HEK293T (cell line): ENCODE results near the gene BIRC3.

ENCODE experiments used
- CTCF ChIA-PET: fragments of 350-600 bp; formaldehyde crosslinking; extraction: SDS; loops from one replicate; lab custom pipeline; 2021; ENCODE audit warnings: antibody characterized with exemption, inconsistent platforms; lab: Yijun Ruan, JAX
- POLR2A ChIA-PET: fragments of 350-600 bp; formaldehyde crosslinking; extraction: SDS; loops from one replicate; lab custom pipeline; 2020; ENCODE audit warnings: antibody characterized with exemption, inconsistent platforms; lab: Yijun Ruan, JAX
- DNase-seq: peaks from one replicate; pipeline ENCODE4 v3.0.0; 2012; ENCODE audit warnings: mixed read lengths; ENCODE audit errors: extremely low spot score
- ARNT ChIP-seq: fragments of 450-650 bp; IDR thresholded peaks from 2 replicates; pipeline ENCODE4 v1.6.1; 2017; ENCODE audit warnings: mild to moderate bottlenecking
- BHLHE40 ChIP-seq: fragments of 450-650 bp; IDR thresholded peaks from 2 replicates; pipeline ENCODE4 v1.6.1; 2016; ENCODE audit warnings: mild to moderate bottlenecking, moderate library complexity, borderline replicate concordance
- CTBP1 ChIP-seq: fragments of 450-650 bp; IDR thresholded peaks from 2 replicates; pipeline ENCODE4 v1.6.1; 2016; ENCODE audit warnings: borderline replicate concordance
- ELF4 ChIP-seq: fragments of 450-650 bp; IDR thresholded peaks from 2 replicates; pipeline ENCODE4 v1.6.1; 2017; ENCODE audit warnings: antibody characterized with exemption
- FOXA1 ChIP-seq: fragments of 450-650 bp; IDR thresholded peaks from 2 replicates; pipeline ENCODE4 v1.6.1; 2016; ENCODE audit warnings: mild to moderate bottlenecking
- FOXK2 ChIP-seq: fragments of 450-650 bp; IDR thresholded peaks from 2 replicates; pipeline ENCODE4 v1.6.1; 2016; ENCODE audit warnings: mild to moderate bottlenecking
- FOXM1 ChIP-seq: fragments of 450-650 bp; IDR thresholded peaks from 2 replicates; pipeline ENCODE4 v1.6.1; 2017; ENCODE audit warnings: mild to moderate bottlenecking, borderline replicate concordance
- HDGF ChIP-seq: fragments of 450-650 bp; IDR thresholded peaks from 2 replicates; pipeline ENCODE4 v1.6.1; 2017; ENCODE audit warnings: antibody characterized with exemption, borderline replicate concordance
- L3MBTL2 ChIP-seq: fragments of 450-650 bp; conservative IDR thresholded peaks from 2 replicates; pipeline ENCODE4 v1.6.1; 2016; ENCODE audit warnings: mild to moderate bottlenecking
- LEF1 ChIP-seq: fragments of 450-650 bp; IDR thresholded peaks from 2 replicates; pipeline ENCODE4 v1.6.1; 2017; ENCODE audit warnings: mild to moderate bottlenecking, borderline replicate concordance
- NFRKB ChIP-seq: fragments of 450-650 bp; IDR thresholded peaks from 2 replicates; pipeline ENCODE4 v1.6.1; 2016; ENCODE audit warnings: mild to moderate bottlenecking, moderate library complexity
- PKNOX1 ChIP-seq: fragments of 450-650 bp; IDR thresholded peaks from 2 replicates; pipeline ENCODE4 v1.6.1; 2016
- SP1 ChIP-seq: fragments of 450-650 bp; IDR thresholded peaks from 2 replicates; pipeline ENCODE4 v1.6.1; 2017
- SUZ12 ChIP-seq: fragments of 450-650 bp; IDR thresholded peaks from 2 replicates; pipeline ENCODE4 v1.6.1; 2016; ENCODE audit warnings: mild to moderate bottlenecking
- TARDBP ChIP-seq: fragments of 450-650 bp; IDR thresholded peaks from 2 replicates; pipeline ENCODE4 v1.6.1; 2016
- ZNF384 ChIP-seq: fragments of 450-650 bp; IDR thresholded peaks from 2 replicates; pipeline ENCODE4 v1.6.1; 2016

Gene BIRC3

GRCh38 chr11:102309621-102310541 is 7.4 kb upstream of the BIRC3 start:
- POLR2A ChIA-PET = no interaction called here

DNA sequence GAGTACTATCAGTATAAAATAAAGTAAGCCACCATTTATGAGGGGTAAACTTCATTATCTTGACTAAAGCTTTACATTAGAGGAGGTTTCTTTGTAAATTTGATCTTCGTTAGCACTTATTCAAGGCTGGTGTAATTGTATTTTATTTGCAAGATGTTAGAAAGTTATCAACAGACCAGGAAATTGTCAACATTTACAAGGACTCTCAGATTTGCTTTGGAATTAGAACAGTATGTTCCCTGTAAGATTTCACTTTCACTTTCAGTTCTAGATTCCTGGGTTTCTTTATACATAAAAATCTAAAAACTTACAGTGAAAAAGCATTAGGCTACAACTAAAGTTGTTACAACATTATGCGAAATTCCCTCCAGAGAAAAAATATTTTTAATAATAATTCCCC is 4.6 kb upstream of the BIRC3 start:
- CTCF ChIA-PET = interaction anchor here (0.5 kb wide), 1 partner anchor 138 kb away, joined by 5 read pairs; no protein-coding TSS in a partner anchor
- no peak for DNase-seq
- TF ChIP-seq FOXA1 = no peak
- no peak for TF ChIP-seq CTBP1
- no peak for TF ChIP-seq SP1
- TF ChIP-seq ELF4 = no peak
- no peak for TF ChIP-seq ARNT
- TF ChIP-seq LEF1 = no peak
- no peak for TF ChIP-seq SUZ12
- no peak for TF ChIP-seq PKNOX1
- TF ChIP-seq FOXK2 = no peak
- no peak for TF ChIP-seq TARDBP
- TF ChIP-seq ZNF384 = no peak
- no peak for TF ChIP-seq NFRKB
- no peak for TF ChIP-seq BHLHE40
- TF ChIP-seq HDGF = no peak
- POLR2A ChIA-PET = no interaction called here

More at GRCh38 chr11:102309621-102310541, 7.4 kb upstream of the BIRC3 start:
- no peak for TF ChIP-seq PKNOX1
- no peak for TF ChIP-seq ELF4
- TF ChIP-seq TARDBP = no peak
- no peak for TF ChIP-seq CTBP1
- no peak for TF ChIP-seq FOXK2
- TF ChIP-seq BHLHE40 = no peak
- TF ChIP-seq FOXA1 = no peak
- no peak for TF ChIP-seq HDGF
- TF ChIP-seq FOXM1 = no peak
- TF ChIP-seq L3MBTL2 = no peak
- TF ChIP-seq ARNT = no peak
- TF ChIP-seq NFRKB = no peak
- no peak for TF ChIP-seq SUZ12
- no peak for TF ChIP-seq LEF1
- DNase-seq = no peak
- CTCF ChIA-PET = interaction anchor here (0.7 kb wide), 1 partner anchor 236 kb away, joined by 3 read pairs; no protein-coding TSS in a partner anchor

- ChIA-PET CTCF (no interaction called here), POLR2A (no interaction called here)
- DNase-seq = no peak
- TF ChIP-seq ZNF384 = no peak
- TF ChIP-seq TARDBP = no peak
- TF ChIP-seq PKNOX1 = no peak
- TF ChIP-seq HDGF = no peak
- no peak for TF ChIP-seq BHLHE40
- TF ChIP-seq L3MBTL2 = no peak
- no peak for TF ChIP-seq FOXM1
- no peak for TF ChIP-seq NFRKB
Measured at GRCh38 chr11:102313238-102313940, 3.9 kb upstream of the BIRC3 start.

GRCh38 chr11:102314784-102315183 is 2.5 kb upstream of the BIRC3 start:
- no peak for DNase-seq
- ChIA-PET POLR2A (no interaction called here), CTCF (no interaction called here)
- TF ChIP-seq SP1 (no peak), HDGF (no peak)

DNA sequence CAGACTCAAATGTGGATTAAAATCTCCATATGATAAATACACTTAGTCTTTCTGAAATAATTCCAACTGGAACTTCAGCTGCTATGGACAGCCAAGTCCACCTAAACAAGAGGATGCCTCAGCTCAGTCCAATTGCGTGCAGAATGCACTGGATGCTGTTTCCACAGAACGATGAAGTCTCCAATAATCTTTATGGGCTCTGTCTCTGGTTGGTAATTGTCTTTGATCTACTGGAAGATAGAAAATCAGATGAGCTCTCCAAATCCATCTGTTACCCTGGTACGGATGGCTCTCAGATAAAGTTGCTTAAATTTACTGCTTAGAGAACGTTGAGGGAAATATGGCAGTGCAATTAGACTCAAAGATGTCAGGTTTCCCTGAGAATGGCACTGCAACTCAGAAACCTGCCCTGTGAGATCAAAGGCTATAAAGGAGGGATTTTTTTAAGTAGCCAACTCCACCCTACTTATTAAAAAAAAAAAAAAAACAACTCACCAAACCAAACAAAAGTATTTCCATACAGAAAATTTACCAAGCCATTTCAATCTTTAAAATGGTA is 859 bp upstream of the BIRC3 start:
- POLR2A ChIA-PET = no interaction called here
- TF ChIP-seq LEF1 = no peak
- TF ChIP-seq NFRKB = no peak
- TF ChIP-seq SP1 = no peak
- TF ChIP-seq BHLHE40 = no peak
- CTCF ChIA-PET = interaction anchor here (1.4 kb wide), 2 partner anchors 22 to 26 kb away, joined by 3 to 5 read pairs; no protein-coding TSS in a partner anchor
- no peak for DNase-seq

GRCh38 chr11:102317768-102318103 is 452 bp downstream of the BIRC3 start:
- CTCF ChIA-PET = no interaction called here
- POLR2A ChIA-PET = no interaction called here
- no peak for DNase-seq
- TF ChIP-seq FOXA1 (no peak), L3MBTL2 (no peak), BHLHE40 (no peak)
